Measurements from ENCODE around the gene NLK. TPM values are rescaled to one million over a fixed set of nuclear protein-coding genes. Genes with fewer than 3 reads are reported as not detected.

The NLK gene
- total RNA-seq, 6 donors from 2014 or later: 16.1 to 34.5 (median 19.9) TPM

- peak in 1 of 2 donors; percentile 63 for ATAC-seq (ENCODE audit: low FRiP score in 2 of 2)
These were observed 23.2 kb downstream of the NLK start for GRCh38 chr17:28065706-28066105.

DNA sequence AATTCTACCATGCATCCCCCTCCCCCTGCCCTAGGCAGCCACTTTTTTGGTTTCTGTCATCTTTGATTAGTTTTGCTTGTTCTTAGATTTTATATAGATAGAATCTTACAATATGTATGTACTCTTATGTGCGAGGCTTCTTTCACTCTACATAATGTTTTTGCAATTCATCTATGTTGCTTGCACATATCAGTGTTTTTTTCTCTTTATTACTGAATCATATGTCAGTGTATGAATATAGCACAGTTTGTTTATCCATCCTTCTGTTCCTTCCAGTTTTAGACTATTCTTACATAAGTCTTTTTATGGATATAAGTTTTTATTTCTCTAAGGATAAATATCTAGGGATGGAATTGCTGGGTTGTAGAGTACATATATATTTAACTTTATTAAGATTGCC is 26.6 kb downstream of the NLK start:
- Histone ChIP-seq H3K36me3 (no peaks in the 10 kb centered on the region), H3K4me3 (no peak overlapping the region), H3K9me3 (peaks cover 0 to 4% (median 0%) of the 10 kb centered on the region in 4 donors), H3K27me3 (no peaks in the 10 kb centered on the region), H3K4me1 (peaks cover 7 to 15% (median 13%) of the 10 kb centered on the region in 4 donors), H3K27ac (no peak overlapping the region)
- DNase-seq (no peak), ATAC-seq (ENCODE audit: low FRiP score in 2 of 2) (no peak)
- no peak for TF ChIP-seq POLR2AphosphoS5 (IDR thresholded peaks at IDR 0.05)
- TF ChIP-seq EP300 (IDR thresholded peaks at IDR 0.05): no peak
- TF ChIP-seq CTCF (IDR thresholded peaks at IDR 0.05): no peak
- no peak for TF ChIP-seq POLR2A (IDR thresholded peaks at IDR 0.05)
- WGBS, 2 donors: 91 to 96% methylated on average over 1 of the region's 1 CpG

More at GRCh38 chr17:28065706-28066105, 23.2 kb downstream of the NLK start:
- no peak for TF ChIP-seq EP300 (IDR thresholded peaks at IDR 0.05)
- Histone ChIP-seq H3K36me3 (no peaks in the 10 kb centered on the region), H3K27me3 (no peaks in the 10 kb centered on the region), H3K4me1 (peaks cover 7 to 15% (median 13%) of the 10 kb centered on the region in 4 donors), H3K4me3 (no peak overlapping the region), H3K27ac (peak overlapping the region in 3 of 4 donors; percentile 21 to 65 (median 45)), H3K9me3 (peaks cover 0 to under 1% (median 0%) of the 10 kb centered on the region in 4 donors)
- WGBS, 2 donors: 24 to 54% methylated on average over 2 of the region's 2 CpGs
- no peak for DNase-seq

- no peak for ATAC-seq (ENCODE audit: low FRiP score in 2 of 2)
- Histone ChIP-seq H3K36me3 (no peaks in the 10 kb centered on the region), H3K27me3 (no peaks in the 10 kb centered on the region), H3K9me3 (peaks cover 0 to 4% (median 0%) of the 10 kb centered on the region in 4 donors), H3K27ac (no peak overlapping the region), H3K4me1 (peaks cover 0 to 9% (median under 1%) of the 10 kb centered on the region in 4 donors), H3K4me3 (no peak overlapping the region)
- WGBS, 2 donors: 95 to 100% methylated on average over 1 of the region's 1 CpG
- no peak for DNase-seq
- TF ChIP-seq POLR2A (IDR thresholded peaks at IDR 0.05) (no peak), CTCF (IDR thresholded peaks at IDR 0.05) (no peak), POLR2AphosphoS5 (IDR thresholded peaks at IDR 0.05) (no peak), EP300 (IDR thresholded peaks at IDR 0.05) (no peak)
These were observed 28.7 kb downstream of the NLK start for GRCh38 chr17:28071179-28071578.

DNA sequence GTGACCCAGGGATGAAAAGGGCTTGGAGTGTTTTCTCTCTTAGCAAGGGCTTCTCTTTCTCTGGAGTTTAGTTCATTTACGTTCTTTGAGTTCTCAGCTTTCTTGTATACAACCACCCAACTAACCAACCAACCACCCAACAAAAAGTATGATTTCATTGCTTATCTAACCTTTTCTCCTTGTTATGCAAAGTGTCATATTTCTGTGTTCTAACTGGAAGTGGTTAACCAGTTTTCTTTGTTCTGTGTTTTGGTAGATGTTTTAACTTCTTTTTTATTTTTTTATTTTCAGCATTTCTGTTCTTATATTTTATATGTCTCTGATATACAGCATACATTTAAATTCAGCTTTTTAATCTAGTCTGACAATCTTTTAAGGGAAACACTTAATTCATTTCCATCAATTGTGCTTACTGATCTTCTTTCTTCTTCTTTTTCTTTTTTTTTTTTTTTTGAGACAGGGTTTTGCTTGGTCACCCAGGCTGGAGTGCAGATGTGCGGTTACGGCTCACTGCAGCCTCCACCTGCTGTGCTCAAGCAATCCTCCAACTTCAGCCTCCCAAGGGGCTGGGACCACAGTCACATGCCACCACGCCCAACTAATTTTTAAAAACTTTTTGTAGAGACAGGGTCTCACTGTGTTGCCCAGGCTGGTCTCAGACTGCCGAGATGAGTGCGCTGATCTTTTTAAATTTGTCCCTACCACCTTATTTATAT is 29.6 kb downstream of the NLK start:
- no peak for ATAC-seq (ENCODE audit: low FRiP score in 2 of 2)
- peaks cover 0 to 9% (median 0%) of the 10 kb centered on the region in 4 donors for H3K4me1 ChIP-seq
- 90 to 93% methylated on average over 6 of the region's 6 CpGs for WGBS, 2 donors

More for the DNA sequence above, 29.6 kb downstream of the NLK start:
- no peak overlapping the region for H3K4me3 ChIP-seq
- no peaks in the 10 kb centered on the region for H3K36me3 ChIP-seq
- TF ChIP-seq CTCF (IDR thresholded peaks at IDR 0.05) (no peak), POLR2A (IDR thresholded peaks at IDR 0.05) (no peak), EP300 (IDR thresholded peaks at IDR 0.05) (no peak), POLR2AphosphoS5 (IDR thresholded peaks at IDR 0.05) (no peak)
- no peak for DNase-seq
- no peaks in the 10 kb centered on the region for H3K27me3 ChIP-seq
- H3K27ac ChIP-seq: no peak overlapping the region
- peaks cover 0 to 4% (median 0%) of the 10 kb centered on the region in 4 donors for H3K9me3 ChIP-seq

All from upper lobe of left lung (tissue), 6 donors.